CD14-positive monocyte (primary cell): ENCODE results near the gene EMILIN2. TPM values are rescaled to one million over a fixed set of nuclear protein-coding genes. Genes with fewer than 3 reads are reported as not detected.

Source experiments
- DNase-seq, 3 donors: peaks; one replicate each; pipeline ENCODE4 v3.0.0-alpha.2; 2011 to 2022
- H2AFZ ChIP-seq: 2 replicates; pipeline ENCODE4 v1.6.0; 2012; ENCODE audit warnings: mild to moderate bottlenecking, low read depth, low read length, inconsistent platforms; ENCODE audit not compliant: insufficient read depth, poor library complexity, severe bottlenecking
- H3K27ac ChIP-seq, 2 donors: 1 replicate in 1 of 2; 2 replicates in 1 of 2; pipeline ENCODE4 v1.5.1; 2012 to 2013; ENCODE audit warnings: low read length in 2 of 2, control low read depth in 1 of 2, inconsistent platforms in 1 of 2, low read depth in 1 of 2, mild to moderate bottlenecking in 1 of 2
- H3K27me3 ChIP-seq, 2 donors: one replicate each; pipeline versions ENCODE4 v1.6.0 to v1.6.1; 2011 to 2013; ENCODE audit warnings: low read length in 2 of 2; ENCODE audit not compliant: control insufficient read depth in 2 of 2, insufficient read depth in 2 of 2
- H3K36me3 ChIP-seq, 2 donors: replicated peaks in 1 of 2; 1 replicate in 1 of 2; 2 replicates in 1 of 2; pipeline versions ENCODE4 v1.5.1 to v1.6.1; 2012 to 2013; ENCODE audit warnings: low read length in 2 of 2, control low read depth in 1 of 2, inconsistent platforms in 1 of 2, mild to moderate bottlenecking in 1 of 2; ENCODE audit not compliant: insufficient read depth in 2 of 2, control insufficient read depth in 1 of 2
- H3K4me1 ChIP-seq, 2 donors: 1 replicate in 1 of 2; 2 replicates in 1 of 2; pipeline versions ENCODE4 v1.5.1 to v1.6.1; 2012 to 2013; ENCODE audit warnings: low read length in 2 of 2, control low read depth in 1 of 2, inconsistent platforms in 1 of 2, mild to moderate bottlenecking in 1 of 2, moderate library complexity in 1 of 2; ENCODE audit not compliant: insufficient read depth in 2 of 2, control insufficient read depth in 1 of 2
- H3K4me2 ChIP-seq: replicated peaks from 2 replicates; pipeline ENCODE3; 2012; ENCODE audit warnings: low read length, moderate library complexity, mild to moderate bottlenecking; ENCODE audit not compliant: poor library complexity, severe bottlenecking; ENCODE audit errors: extremely low read depth
- H3K4me3 ChIP-seq, 3 experiments: fragments of 200-600 bp in 1 of 3; sonication (generic) in 1 of 3; replicated peaks in 1 of 3; 1 replicate in 2 of 3; 2 replicates in 1 of 3; pipeline ENCODE4 v1.5.1; 2011 to 2013; ENCODE audit warnings: low read length in 3 of 3, mild to moderate bottlenecking in 3 of 3, control low read depth in 2 of 3, low read depth in 2 of 3, inconsistent platforms in 1 of 3, moderate library complexity in 1 of 3
- H3K79me2 ChIP-seq: 2 replicates; pipeline ENCODE4 v1.6.0; 2012; ENCODE audit warnings: mild to moderate bottlenecking, control low read depth, inconsistent platforms, low read length, moderate library complexity; ENCODE audit not compliant: insufficient read depth
- H3K9ac ChIP-seq: 2 replicates; pipeline ENCODE4 v1.6.0; 2017; ENCODE audit warnings: low read length, mild to moderate bottlenecking; ENCODE audit not compliant: insufficient read depth, poor library complexity, severe bottlenecking
- H3K9me3 ChIP-seq, 2 donors: replicated peaks in 1 of 2; 1 replicate in 1 of 2; 2 replicates in 1 of 2; pipeline versions ENCODE4 v1.5.1 to v1.6.1; 2012 to 2013; ENCODE audit warnings: low read length in 2 of 2, control low read depth in 1 of 2; ENCODE audit not compliant: control insufficient read depth in 1 of 2, insufficient read depth in 1 of 2
- H4K20me1 ChIP-seq: 2 replicates; pipeline ENCODE4 v1.6.0; 2012; ENCODE audit warnings: mild to moderate bottlenecking, low read length, control low read depth, moderate library complexity; ENCODE audit not compliant: insufficient read depth
- H3K27ac Mint-ChIP-seq, 7 donors: one replicate each; pipeline ENCODE4 v1.8.0; 2020; ENCODE audit warnings: mild to moderate bottlenecking in 7 of 7, mixed read lengths in 7 of 7, moderate library complexity in 6 of 7, inconsistent platforms in 2 of 7
- H3K27me3 Mint-ChIP-seq, 3 donors: one replicate each; pipeline ENCODE4 v1.8.0; 2021 to 2022; ENCODE audit warnings: low read depth in 3 of 3, mild to moderate bottlenecking in 3 of 3, mixed read lengths in 3 of 3, moderate library complexity in 3 of 3, inconsistent platforms in 1 of 3
- H3K36me3 Mint-ChIP-seq, 2 donors: one replicate each; pipeline ENCODE4 v1.8.0; 2020; ENCODE audit warnings: mixed read lengths in 2 of 2, inconsistent platforms in 1 of 2, mild to moderate bottlenecking in 1 of 2
- H3K4me1 Mint-ChIP-seq: one replicate; pipeline ENCODE4 v1.8.0; 2020; ENCODE audit warnings: mild to moderate bottlenecking, mixed read lengths
- H3K4me3 Mint-ChIP-seq, 2 donors: one replicate each; pipeline ENCODE4 v1.8.0; 2020; ENCODE audit warnings: mild to moderate bottlenecking in 2 of 2, mixed read lengths in 2 of 2, moderate library complexity in 1 of 2
- H3K9me3 Mint-ChIP-seq, 7 donors: one replicate each; pipeline ENCODE4 v1.8.0; 2020 to 2022; ENCODE audit warnings: mixed read lengths in 7 of 7, mild to moderate bottlenecking in 6 of 7, moderate library complexity in 6 of 7, inconsistent platforms in 2 of 7
- CTCF ChIP-seq: fragments of 200-600 bp; IDR thresholded peaks from one replicate; pipeline ENCODE4 v1.8.0; 2022; ENCODE audit warnings: antibody characterized with exemption, mild to moderate bottlenecking
- WGBS: methylation state at CpG from one replicate; pipeline ENCODE4 v1.1.5; 2013; ENCODE audit warnings: missing lambda C conversion rate; ENCODE audit not compliant: insufficient coverage; 5-methylcytosine and 5-hydroxymethylcytosine counted together
- intact Hi-C, 2 donors: fragments of 100-400 bp; cut with micrococcal nuclease; formaldehyde crosslinking; loops; one replicate each; pipeline versions ENCODE4 v1.15.0 to v1.15.1; 2023
- polyA plus RNA-seq, 3 donors: library from polyadenylated mRNA; depleted of rRNA in 1 of 3; unstranded in 2 of 3; stranded (reverse) in 1 of 3; fragments of 300-500 nt in 2 of 3; fragments of >200 nt in 1 of 3; fragmentation: Illumina TruSeq in 2 of 3; gene quantifications; 1 replicate in 2 of 3; 2 replicates in 1 of 3; pipeline ENCODE4 v1.2.3, GENCODE V29; 2012 to 2021

The EMILIN2 gene
- polyA plus RNA-seq, 3 donors, result 30.5 to 43.2 (median 33.8) TPM

- H3K36me3 Mint-ChIP-seq, result no peaks in the 10 kb centered on the region
- no peak overlapping the region for H3K4me2 ChIP-seq
- peak overlapping the region in 1 of 2 donors; percentile 13 for H3K4me3 Mint-ChIP-seq
- H3K27me3 ChIP-seq, result no peaks in the 10 kb centered on the region
- H3K27me3 Mint-ChIP-seq, result peaks cover 1 to 6% (median 1%) of the 10 kb centered on the region in 3 donors
- DNase-seq, result no peak
- H3K36me3 ChIP-seq, result no peaks in the 10 kb centered on the region
- TF ChIP-seq CTCF, result no peak
- H3K79me2 ChIP-seq, result no peaks in the 10 kb centered on the region
- no peak overlapping the region for H2AFZ ChIP-seq
- intact Hi-C loops, result no loop called here
- peaks cover 3% of the 10 kb centered on the region for H3K4me1 Mint-ChIP-seq
- H3K4me1 ChIP-seq, result no peaks in the 10 kb centered on the region
- no peak overlapping the region for H3K27ac Mint-ChIP-seq
- no peak overlapping the region for H3K9ac ChIP-seq
- no peaks in the 10 kb centered on the region for H4K20me1 ChIP-seq
- H3K27ac ChIP-seq, result no peak overlapping the region
- no peaks in the 10 kb centered on the region for H3K9me3 ChIP-seq
- no peak overlapping the region for H3K4me3 ChIP-seq
- peaks cover 0 to 8% (median 4%) of the 10 kb centered on the region in 7 donors for H3K9me3 Mint-ChIP-seq
- 42% methylated on average over 1 of the region's 2 CpGs for WGBS
Observed at GRCh38 chr18:2823202-2823601, 23.6 kb upstream of the EMILIN2 start.

GRCh38 chr18:2823966-2824365 lies 22.8 kb upstream of the EMILIN2 start:
- Histone ChIP-seq H2AFZ (no peak overlapping the region), H3K79me2 (no peaks in the 10 kb centered on the region), H3K9ac (no peak overlapping the region), H4K20me1 (no peaks in the 10 kb centered on the region), H3K4me1 (no peaks in the 10 kb centered on the region), H3K27me3 (no peaks in the 10 kb centered on the region), H3K4me2 (no peak overlapping the region), H3K36me3 (no peaks in the 10 kb centered on the region), H3K4me3 (no peak overlapping the region), H3K27ac (no peak overlapping the region), H3K9me3 (no peaks in the 10 kb centered on the region)
- WGBS, result no CpG with 5 or more reads among the region's 2 CpGs
- DNase-seq, result no peak
- H3K27me3 Mint-ChIP-seq, result peaks cover 1 to 6% (median 1%) of the 10 kb centered on the region in 3 donors
- no peak overlapping the region for H3K27ac Mint-ChIP-seq
- peaks cover 0 to 8% (median 6%) of the 10 kb centered on the region in 7 donors for H3K9me3 Mint-ChIP-seq
- no peak for TF ChIP-seq CTCF
- peaks cover 3% of the 10 kb centered on the region for H3K4me1 Mint-ChIP-seq
- intact Hi-C loops, result no loop called here
- no peak overlapping the region for H3K4me3 Mint-ChIP-seq
- no peaks in the 10 kb centered on the region for H3K36me3 Mint-ChIP-seq
